Endothelial cell (in vitro differentiated cells): Measurements from ENCODE around the gene KCNJ12. TPM values are rescaled to one million over a fixed set of nuclear protein-coding genes. Genes with fewer than 3 reads are reported as not detected.
"Not testable (repeated sequence)": the region's sequence is repeated elsewhere in the genome, so short reads cannot be mapped to it uniquely, and the experiment has no call there.

Experiments
- DNase-seq: peaks from one replicate; pipeline ENCODE4 v3.0.0; 2021; ENCODE audit warnings: low spot score
- H3K27ac Mint-ChIP-seq: one replicate; pipeline ENCODE4 v1.8.0; 2021; ENCODE audit warnings: mixed read lengths, inconsistent platforms; ENCODE audit not compliant: unreplicated experiment
- H3K27me3 Mint-ChIP-seq: one replicate; pipeline ENCODE4 v1.8.0; 2021; ENCODE audit warnings: mild to moderate bottlenecking, moderate library complexity, mixed read lengths, inconsistent platforms; ENCODE audit not compliant: unreplicated experiment
- H3K36me3 Mint-ChIP-seq: one replicate; pipeline ENCODE4 v1.8.0; 2021; ENCODE audit warnings: mild to moderate bottlenecking, low read depth, mixed read lengths, inconsistent platforms; ENCODE audit not compliant: unreplicated experiment
- H3K4me1 Mint-ChIP-seq: one replicate; pipeline ENCODE4 v1.8.0; 2021; ENCODE audit warnings: mild to moderate bottlenecking, mixed read lengths, inconsistent platforms; ENCODE audit not compliant: unreplicated experiment
- H3K4me3 Mint-ChIP-seq: one replicate; pipeline ENCODE4 v1.8.0; 2021; ENCODE audit warnings: mild to moderate bottlenecking, mixed read lengths, inconsistent platforms; ENCODE audit not compliant: unreplicated experiment
- H3K9me3 Mint-ChIP-seq: one replicate; pipeline ENCODE4 v1.8.0; 2021; ENCODE audit warnings: mixed read lengths, inconsistent platforms; ENCODE audit not compliant: unreplicated experiment
- total RNA-seq: library from RNA; stranded (reverse); fragmentation: NEBNext Ultra II Directional; extraction: Animal tissue kit (Norgen Biotek cat#: 25700); gene quantifications from one replicate; pipeline ENCODE4 v1.2.1, GENCODE V29; 2021; ENCODE audit not compliant: unreplicated experiment
- TF ChIP-seq, protein P1 (sequence below): fragments of 200-600 bp; sonication (generic); IDR thresholded peaks from one replicate; pipeline ENCODE4 v1.5.0; 2021; ENCODE audit warnings: antibody characterized with exemption; ENCODE audit not compliant: unreplicated experiment

Gene KCNJ12
- total RNA-seq, 1 donor from 2014 or later: 0.56 TPM

GRCh38 chr17:21418446-21419298 is 42.5 kb downstream of the KCNJ12 start:
- peak overlapping the region; percentile 24 for H3K27ac Mint-ChIP-seq
- no peaks in the 10 kb centered on the region for H3K36me3 Mint-ChIP-seq
- H3K27me3 Mint-ChIP-seq: peaks cover 7% of the 10 kb centered on the region
- TF ChIP-seq, protein P1, sequence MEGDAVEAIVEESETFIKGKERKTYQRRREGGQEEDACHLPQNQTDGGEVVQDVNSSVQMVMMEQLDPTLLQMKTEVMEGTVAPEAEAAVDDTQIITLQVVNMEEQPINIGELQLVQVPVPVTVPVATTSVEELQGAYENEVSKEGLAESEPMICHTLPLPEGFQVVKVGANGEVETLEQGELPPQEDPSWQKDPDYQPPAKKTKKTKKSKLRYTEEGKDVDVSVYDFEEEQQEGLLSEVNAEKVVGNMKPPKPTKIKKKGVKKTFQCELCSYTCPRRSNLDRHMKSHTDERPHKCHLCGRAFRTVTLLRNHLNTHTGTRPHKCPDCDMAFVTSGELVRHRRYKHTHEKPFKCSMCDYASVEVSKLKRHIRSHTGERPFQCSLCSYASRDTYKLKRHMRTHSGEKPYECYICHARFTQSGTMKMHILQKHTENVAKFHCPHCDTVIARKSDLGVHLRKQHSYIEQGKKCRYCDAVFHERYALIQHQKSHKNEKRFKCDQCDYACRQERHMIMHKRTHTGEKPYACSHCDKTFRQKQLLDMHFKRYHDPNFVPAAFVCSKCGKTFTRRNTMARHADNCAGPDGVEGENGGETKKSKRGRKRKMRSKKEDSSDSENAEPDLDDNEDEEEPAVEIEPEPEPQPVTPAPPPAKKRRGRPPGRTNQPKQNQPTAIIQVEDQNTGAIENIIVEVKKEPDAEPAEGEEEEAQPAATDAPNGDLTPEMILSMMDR: no peak
- no peaks in the 10 kb centered on the region for H3K4me1 Mint-ChIP-seq
- no peak for DNase-seq
- H3K4me3 Mint-ChIP-seq: no peak overlapping the region
- no peaks in the 10 kb centered on the region for H3K9me3 Mint-ChIP-seq

GRCh38 chr17:21419299-21420239 is 43.4 kb downstream of the KCNJ12 start:
- H3K27me3 Mint-ChIP-seq: peaks cover 7% of the 10 kb centered on the region
- DNase-seq: no peak
- no peak overlapping the region for H3K4me3 Mint-ChIP-seq
- H3K9me3 Mint-ChIP-seq: no peaks in the 10 kb centered on the region
- no peaks in the 10 kb centered on the region for H3K36me3 Mint-ChIP-seq
- H3K27ac Mint-ChIP-seq: no peak overlapping the region
- TF ChIP-seq, protein P1: no peak
- no peaks in the 10 kb centered on the region for H3K4me1 Mint-ChIP-seq

- H3K27me3 Mint-ChIP-seq, H3K9me3 Mint-ChIP-seq, H3K27ac Mint-ChIP-seq, H3K36me3 Mint-ChIP-seq, DNase-seq, H3K4me3 Mint-ChIP-seq, H3K4me1 Mint-ChIP-seq: not testable (repeated sequence)
Observed at GRCh38 chr17:21420503-21421090, 44.4 kb downstream of the KCNJ12 start.

- not testable (repeated sequence) for H3K36me3 Mint-ChIP-seq, DNase-seq, H3K4me1 Mint-ChIP-seq, H3K27ac Mint-ChIP-seq, H3K27me3 Mint-ChIP-seq, H3K9me3 Mint-ChIP-seq, H3K4me3 Mint-ChIP-seq
Observed at GRCh38 chr17:21421421-21422310, 45.5 kb downstream of the KCNJ12 start.

GRCh38 chr17:21422311-21423189 is 46.4 kb downstream of the KCNJ12 start:
- not testable (repeated sequence) for H3K4me3 Mint-ChIP-seq, H3K27me3 Mint-ChIP-seq, DNase-seq, H3K36me3 Mint-ChIP-seq, H3K27ac Mint-ChIP-seq, H3K9me3 Mint-ChIP-seq, H3K4me1 Mint-ChIP-seq

DNA sequence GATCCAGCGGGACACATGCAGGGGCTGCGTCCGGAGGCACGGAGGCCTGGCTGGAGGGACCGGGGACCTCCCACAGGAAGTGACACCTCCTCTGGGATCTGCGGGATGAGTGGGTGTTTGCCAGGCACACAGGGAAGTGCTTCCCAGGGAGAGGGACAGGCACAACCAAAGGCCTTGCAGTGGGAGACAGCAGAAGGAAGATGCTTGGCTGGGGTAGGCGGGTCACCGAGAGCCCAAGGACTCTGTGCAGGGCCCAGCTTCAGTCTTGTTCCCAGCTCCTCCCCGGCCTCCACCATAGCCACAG is 47.0 kb downstream of the KCNJ12 start:
- not testable (repeated sequence) for DNase-seq, H3K9me3 Mint-ChIP-seq, H3K4me1 Mint-ChIP-seq, H3K36me3 Mint-ChIP-seq, H3K27ac Mint-ChIP-seq, H3K27me3 Mint-ChIP-seq, H3K4me3 Mint-ChIP-seq

DNA sequence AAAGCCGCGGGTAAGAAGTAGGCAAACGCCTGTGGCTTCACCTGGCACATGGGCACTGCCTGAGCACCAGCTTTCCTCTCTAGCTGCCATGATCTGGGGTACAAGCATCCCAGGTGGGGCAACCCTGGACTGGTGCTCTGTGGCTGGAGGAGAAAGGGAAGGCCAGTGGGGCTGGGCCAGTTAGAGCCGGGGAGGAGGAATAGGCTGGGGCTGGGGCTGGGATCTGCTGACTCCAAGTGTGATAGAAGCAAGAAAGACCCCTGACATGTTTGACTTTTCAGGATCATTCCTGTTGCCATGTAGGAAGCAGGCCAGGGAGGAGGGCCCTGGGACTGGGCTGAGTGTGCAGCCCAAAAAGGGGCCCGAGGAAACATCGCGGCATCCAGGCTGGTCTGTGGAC is 48.5 kb downstream of the KCNJ12 start:
- not testable (repeated sequence) for H3K4me1 Mint-ChIP-seq, H3K36me3 Mint-ChIP-seq, H3K27ac Mint-ChIP-seq, H3K4me3 Mint-ChIP-seq, H3K9me3 Mint-ChIP-seq, DNase-seq, H3K27me3 Mint-ChIP-seq
